WI38 (cell line): Measurements from ENCODE around the gene FGFRL1.

ENCODE experiments used
- H3K4me3 ChIP-seq: 2 replicates; pipeline ENCODE4 v1.5.1; 2011; ENCODE audit warnings: low read depth, mild to moderate bottlenecking, control low read depth, low read length
- CTCF ChIP-seq: IDR thresholded peaks from 2 replicates; pipeline ENCODE4 v1.5.1; 2012; ENCODE audit warnings: low read depth, mild to moderate bottlenecking, control low read depth, low read length

FGFRL1 gene

GRCh38 chr4:966266-967112 is 44.9 kb upstream of the FGFRL1 start:
- H3K4me3 ChIP-seq: no peak overlapping the region
- no peak for TF ChIP-seq CTCF

GRCh38 chr4:967113-968104 is 44.0 kb upstream of the FGFRL1 start:
- TF ChIP-seq CTCF: no peak
- H3K4me3 ChIP-seq: no peak overlapping the region

GRCh38 chr4:968221-968620 is 43.2 kb upstream of the FGFRL1 start:
- TF ChIP-seq CTCF: no peak
- H3K4me3 ChIP-seq: no peak overlapping the region

- no peak overlapping the region for H3K4me3 ChIP-seq
- no peak for TF ChIP-seq CTCF
Observed at GRCh38 chr4:968621-969394, 42.6 kb upstream of the FGFRL1 start.

- no peak overlapping the region for H3K4me3 ChIP-seq
- no peak for TF ChIP-seq CTCF
Observed at GRCh38 chr4:970046-970745, 41.2 kb upstream of the FGFRL1 start.

- H3K4me3 ChIP-seq: no peak overlapping the region
- no peak for TF ChIP-seq CTCF
Observed at GRCh38 chr4:970854-971520, 40.4 kb upstream of the FGFRL1 start.
